ENCODE results near the gene DES. TPM values are rescaled to one million over a fixed set of nuclear protein-coding genes. Genes with fewer than 3 reads are reported as not detected.
A peak's percentile ranks its signal among the peaks of the same experiment; 100 is the strongest.

DES gene
- total and polyA plus RNA-seq, 2 of the 13 experiments (the other 11 are each of a cell fraction or from before 2014, with no cell fraction given), result not detected

GRCh38 chr2:219398721-219399363, 19.3 kb upstream of the DES start (continued):
- TF ChIP-seq ZBTB40 (IDR thresholded peaks at IDR 0.05), result no peak
- no peak for TF ChIP-seq ZBTB40 (CRISPR knock-in tag; IDR thresholded peaks at IDR 0.05)
- no peak for TF ChIP-seq ZNF230 (CRISPR knock-in tag; IDR thresholded peaks at IDR 0.05)
- no peak for TF ChIP-seq HNF4G (IDR thresholded peaks at IDR 0.05; ENCODE audit: borderline replicate concordance, low read depth, low read length)
- no peak for TF ChIP-seq HNF4G (CRISPR knock-in tag; IDR thresholded peaks at IDR 0.05; ENCODE audit: borderline replicate concordance, low read depth)
- TF ChIP-seq ISL2 (CRISPR knock-in tag; IDR thresholded peaks at IDR 0.05), result peak; percentile 61; the same call in 1 of the 2 replicates
- TF ChIP-seq TCF7L2 (IDR thresholded peaks at IDR 0.05; ENCODE audit: low read depth, low read length), result no peak
- TF ChIP-seq ZNF124 (CRISPR knock-in tag; IDR thresholded peaks at IDR 0.05), result no peak
- TF ChIP-seq ZNF441 (CRISPR knock-in tag; IDR thresholded peaks at IDR 0.05; ENCODE audit: borderline replicate concordance), result no peak
- no peak for TF ChIP-seq CBFB (CRISPR knock-in tag; IDR thresholded peaks at IDR 0.05)
- TF ChIP-seq RELA (CRISPR knock-in tag; IDR thresholded peaks at IDR 0.05), result no peak
- TF ChIP-seq FOXP1 (IDR thresholded peaks at IDR 0.05), result peak; percentile 77; the same call in 1 of the 2 replicates
- TF ChIP-seq FOXP1 (CRISPR knock-in tag; IDR thresholded peaks at IDR 0.05), result peak; percentile 90
- no peak for TF ChIP-seq CBX5 (CRISPR knock-in tag; IDR thresholded peaks at IDR 0.05; ENCODE audit: borderline replicate concordance)
- no peak for TF ChIP-seq E2F2 (CRISPR knock-in tag; IDR thresholded peaks at IDR 0.05; ENCODE audit: borderline replicate concordance)
- peak; percentile 43; the same call in 1 of the 2 replicates for TF ChIP-seq SIX1 (CRISPR knock-in tag; IDR thresholded peaks at IDR 0.05; ENCODE audit: borderline replicate concordance)
- TF ChIP-seq ZNF343 (CRISPR knock-in tag; IDR thresholded peaks at IDR 0.05), result no peak
- TF ChIP-seq, protein P1, sequence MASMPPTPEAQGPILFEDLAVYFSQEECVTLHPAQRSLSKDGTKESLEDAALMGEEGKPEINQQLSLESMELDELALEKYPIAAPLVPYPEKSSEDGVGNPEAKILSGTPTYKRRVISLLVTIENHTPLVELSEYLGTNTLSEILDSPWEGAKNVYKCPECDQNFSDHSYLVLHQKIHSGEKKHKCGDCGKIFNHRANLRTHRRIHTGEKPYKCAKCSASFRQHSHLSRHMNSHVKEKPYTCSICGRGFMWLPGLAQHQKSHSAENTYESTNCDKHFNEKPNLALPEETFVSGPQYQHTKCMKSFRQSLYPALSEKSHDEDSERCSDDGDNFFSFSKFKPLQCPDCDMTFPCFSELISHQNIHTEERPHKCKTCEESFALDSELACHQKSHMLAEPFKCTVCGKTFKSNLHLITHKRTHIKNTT (CRISPR knock-in tag; IDR thresholded peaks at IDR 0.05), result no peak
- no peak for TF ChIP-seq ZNF557 (CRISPR knock-in tag; IDR thresholded peaks at IDR 0.05)
- no peak for TF ChIP-seq ZFX (CRISPR knock-in tag; IDR thresholded peaks at IDR 0.05; ENCODE audit: low read depth)
- no peak for TF ChIP-seq ZFP36 (IDR thresholded peaks at IDR 0.05; ENCODE audit: borderline replicate concordance, low read depth, low read length, partially characterized antibody)

All from HepG2 (cell line).